Measurements from ENCODE around the gene UBE2L5.

UBE2L5 gene

GRCh38 chr13:30413842-30414241, 8.5 kb upstream of the UBE2L5 start:
- FAIRE-seq (no peak), DNase-seq (ENCODE audit: insufficient read length, low spot score) (no peak)

DNA sequence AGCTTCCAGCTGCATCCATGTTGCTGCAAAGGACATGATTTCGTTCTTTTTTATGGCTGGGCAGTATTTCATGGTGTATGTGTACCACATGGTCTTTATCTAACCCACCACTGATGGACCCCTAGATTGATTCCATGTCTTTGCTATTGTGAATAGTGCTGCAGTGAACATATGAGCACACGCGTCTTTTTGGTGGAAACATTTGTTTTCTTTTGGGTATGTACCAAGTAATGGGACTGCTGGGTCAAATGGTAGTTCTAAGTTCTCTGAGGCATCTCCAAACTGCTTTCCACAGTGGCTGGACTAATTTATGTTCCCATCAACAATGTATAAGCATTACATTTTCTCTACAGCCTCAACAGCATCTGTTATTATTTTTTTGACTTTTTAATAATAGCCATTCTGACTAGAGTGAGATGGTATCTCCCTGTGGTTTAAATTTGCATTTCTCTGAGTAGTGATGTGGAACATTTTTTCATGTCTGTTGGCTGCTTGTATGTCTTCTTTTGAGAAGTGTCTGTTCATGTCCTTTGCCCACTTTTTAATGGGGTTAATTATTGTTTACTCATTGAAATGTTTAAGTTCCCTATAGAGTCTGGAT, 6.8 kb upstream of the UBE2L5 start:
- FAIRE-seq (no peak), DNase-seq (ENCODE audit: insufficient read length, low spot score) (no peak)
- TF ChIP-seq, protein P1, sequence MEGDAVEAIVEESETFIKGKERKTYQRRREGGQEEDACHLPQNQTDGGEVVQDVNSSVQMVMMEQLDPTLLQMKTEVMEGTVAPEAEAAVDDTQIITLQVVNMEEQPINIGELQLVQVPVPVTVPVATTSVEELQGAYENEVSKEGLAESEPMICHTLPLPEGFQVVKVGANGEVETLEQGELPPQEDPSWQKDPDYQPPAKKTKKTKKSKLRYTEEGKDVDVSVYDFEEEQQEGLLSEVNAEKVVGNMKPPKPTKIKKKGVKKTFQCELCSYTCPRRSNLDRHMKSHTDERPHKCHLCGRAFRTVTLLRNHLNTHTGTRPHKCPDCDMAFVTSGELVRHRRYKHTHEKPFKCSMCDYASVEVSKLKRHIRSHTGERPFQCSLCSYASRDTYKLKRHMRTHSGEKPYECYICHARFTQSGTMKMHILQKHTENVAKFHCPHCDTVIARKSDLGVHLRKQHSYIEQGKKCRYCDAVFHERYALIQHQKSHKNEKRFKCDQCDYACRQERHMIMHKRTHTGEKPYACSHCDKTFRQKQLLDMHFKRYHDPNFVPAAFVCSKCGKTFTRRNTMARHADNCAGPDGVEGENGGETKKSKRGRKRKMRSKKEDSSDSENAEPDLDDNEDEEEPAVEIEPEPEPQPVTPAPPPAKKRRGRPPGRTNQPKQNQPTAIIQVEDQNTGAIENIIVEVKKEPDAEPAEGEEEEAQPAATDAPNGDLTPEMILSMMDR (IDR thresholded peaks at IDR 0.05; ENCODE audit: insufficient read depth, missing control alignments) = no peak

More at GRCh38 chr13:30413842-30414241, 8.5 kb upstream of the UBE2L5 start:
- TF ChIP-seq, protein P1 (IDR thresholded peaks at IDR 0.05; ENCODE audit: insufficient read depth, missing control alignments) = no peak

GRCh38 chr13:30416471-30416870, 5.8 kb upstream of the UBE2L5 start:
- no peak for DNase-seq (ENCODE audit: insufficient read length, low spot score)
- TF ChIP-seq, protein P1 (IDR thresholded peaks at IDR 0.05; ENCODE audit: insufficient read depth, missing control alignments) = no peak
- FAIRE-seq = no peak

DNA sequence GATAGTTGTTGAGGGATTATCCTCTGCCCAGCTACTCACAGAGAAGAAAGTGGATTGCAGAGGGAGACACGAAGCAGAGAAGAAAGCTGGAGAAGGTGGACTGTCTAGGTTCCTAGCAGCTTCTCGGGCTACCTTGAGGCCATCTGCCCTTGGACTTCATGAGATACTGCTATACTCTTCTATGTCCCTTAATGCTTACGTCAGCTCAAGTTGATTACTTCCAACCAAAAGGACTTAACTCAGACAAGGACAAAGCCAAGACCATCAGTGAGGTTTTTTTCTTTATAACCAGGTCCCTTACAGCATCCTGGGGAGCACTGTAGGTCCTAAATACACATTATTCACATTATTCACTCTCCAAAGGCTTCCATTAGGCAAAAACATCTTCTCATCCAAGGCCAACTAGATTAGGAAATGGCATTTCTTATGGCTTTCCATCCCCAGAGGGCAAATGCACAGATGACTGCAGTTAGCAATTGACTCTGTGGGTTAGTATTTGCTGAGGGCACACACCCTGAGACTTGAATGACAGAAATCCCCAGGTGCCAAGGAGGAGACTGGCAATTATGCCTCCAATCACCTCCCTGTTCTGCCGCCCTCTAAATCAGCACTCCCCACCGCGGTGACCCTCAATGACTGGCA, 4.1 kb upstream of the UBE2L5 start:
- FAIRE-seq = no peak
- TF ChIP-seq, protein P1 (IDR thresholded peaks at IDR 0.05; ENCODE audit: insufficient read depth, missing control alignments) = no peak
- DNase-seq (ENCODE audit: insufficient read length, low spot score) = no peak

- DNase-seq (ENCODE audit: insufficient read length, low spot score) = no peak
- TF ChIP-seq, protein P1 (IDR thresholded peaks at IDR 0.05; ENCODE audit: insufficient read depth, missing control alignments) = no peak
- no peak for FAIRE-seq
These were observed 3.4 kb upstream of the UBE2L5 start for GRCh38 chr13:30418717-30419459.

DNA sequence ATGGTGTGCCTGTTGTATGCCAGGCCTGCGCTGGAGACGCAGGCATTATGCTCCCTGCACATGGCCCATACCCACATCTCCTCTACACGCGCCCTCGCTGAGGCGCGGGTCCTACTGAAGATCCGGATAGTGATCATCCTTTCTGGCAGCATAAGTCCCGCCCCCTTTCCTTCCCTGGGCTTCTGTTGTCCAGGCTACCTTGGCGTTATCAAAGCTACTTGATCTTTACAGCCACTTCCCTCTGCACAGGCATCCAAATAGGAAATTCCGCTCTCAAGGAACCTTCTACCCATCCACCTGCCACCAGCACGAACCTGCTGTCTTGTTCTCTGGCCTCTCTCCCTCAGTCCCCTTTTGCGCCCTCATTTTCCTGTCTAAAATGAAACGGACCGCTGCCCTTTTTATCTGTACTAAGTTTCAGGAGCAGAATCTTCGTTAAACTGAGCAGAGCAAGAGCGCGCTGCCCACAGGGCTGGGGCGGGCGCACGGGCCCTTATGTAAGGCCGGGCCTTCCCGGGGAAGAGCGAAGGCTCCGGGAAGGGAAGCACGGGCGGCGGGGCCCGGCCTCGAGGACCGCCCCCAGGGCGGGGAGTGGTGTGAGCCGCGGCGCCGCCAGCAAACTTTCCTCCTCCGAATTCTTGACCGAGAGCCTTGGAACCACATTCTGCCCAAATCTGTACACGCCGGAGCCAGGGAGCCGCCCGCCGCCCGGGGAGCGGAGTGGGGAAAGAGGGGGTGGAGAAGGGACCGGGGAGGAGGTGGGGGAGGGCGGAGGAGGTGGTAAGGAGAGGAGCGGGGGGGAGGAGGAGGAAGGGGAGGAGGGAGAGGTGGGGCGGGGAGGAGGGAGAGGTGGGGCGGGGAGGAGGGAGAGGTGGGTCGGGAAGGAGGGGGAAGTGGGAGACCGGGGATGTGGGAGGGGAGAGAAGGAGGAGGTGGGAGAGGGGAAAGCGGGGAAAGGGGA, 920 bp upstream of the UBE2L5 start:
- FAIRE-seq = no peak
- TF ChIP-seq, protein P1 (IDR thresholded peaks at IDR 0.05; ENCODE audit: insufficient read depth, missing control alignments) = no peak
- no peak for DNase-seq (ENCODE audit: insufficient read length, low spot score)

Data from D721Med (cell line).